T-helper 1 cell (primary cell): ENCODE results near the gene NDUFV2.
A peak's percentile ranks its signal among the peaks of the same experiment; 100 is the strongest.

Experiments used
- DNase-seq, 5 donors: peaks; one replicate each; pipeline ENCODE4 v3.0.0-alpha.2; 2012 to 2020

The NDUFV2 gene

GRCh38 chr18:9120796-9121195 lies 18.3 kb downstream of the NDUFV2 start:
- DNase-seq, result no peak

- DNase-seq, result no peak
These were observed 21.0 kb downstream of the NDUFV2 start for GRCh38 chr18:9123520-9123919.

- DNase-seq, result no peak
These were observed 22.3 kb downstream of the NDUFV2 start for GRCh38 chr18:9124824-9125223.

GRCh38 chr18:9126337-9126736 lies 23.8 kb downstream of the NDUFV2 start:
- DNase-seq, result no peak

GRCh38 chr18:9130195-9130594 lies 27.7 kb downstream of the NDUFV2 start:
- DNase-seq, result no peak

- DNase-seq, result no peak
These were observed 28.3 kb downstream of the NDUFV2 start for GRCh38 chr18:9130806-9131205.

- DNase-seq, result no peak
These were observed 30.1 kb downstream of the NDUFV2 start for GRCh38 chr18:9132628-9133027.

- no peak for DNase-seq
These were observed 30.7 kb downstream of the NDUFV2 start for GRCh38 chr18:9133225-9133624.

GRCh38 chr18:9135081-9135911 lies 32.8 kb downstream of the NDUFV2 start:
- no peak for DNase-seq

- peak in 1 of 5 donors; percentile 51 for DNase-seq
These were observed 33.4 kb downstream of the NDUFV2 start for GRCh38 chr18:9135912-9136314.

- DNase-seq, result peak; percentile 94 to 99 (median 98)
These were observed 34.0 kb downstream of the NDUFV2 start, which contains the start of gene ANKRD12 for GRCh38 chr18:9136315-9137155. TSS of gene ANKRD12 (plus strand) at chr18:9136781. CDS start at chr18:9182433, 45,652 bp downstream.

- peak; percentile 55 to 79 (median 67) for DNase-seq
These were observed 34.9 kb downstream of the NDUFV2 start for GRCh38 chr18:9137168-9138066.

- DNase-seq, result no peak
These were observed 37.0 kb downstream of the NDUFV2 start for GRCh38 chr18:9139400-9140039.

GRCh38 chr18:9140381-9140780 lies 37.9 kb downstream of the NDUFV2 start:
- no peak for DNase-seq

GRCh38 chr18:9140984-9141383 lies 38.5 kb downstream of the NDUFV2 start:
- DNase-seq, result no peak

- no peak for DNase-seq
These were observed 43.7 kb downstream of the NDUFV2 start for GRCh38 chr18:9146224-9146623.

- peak in 2 of 5 donors; percentile 35 to 68 for DNase-seq
These were observed 45.1 kb downstream of the NDUFV2 start for GRCh38 chr18:9147440-9148202.

GRCh38 chr18:9148203-9148552 lies 45.7 kb downstream of the NDUFV2 start:
- DNase-seq, result no peak

- DNase-seq, result no peak
These were observed 47.6 kb downstream of the NDUFV2 start for GRCh38 chr18:9150121-9150520.

GRCh38 chr18:9153256-9153655 lies 50.8 kb downstream of the NDUFV2 start:
- no peak for DNase-seq

- DNase-seq, result no peak
These were observed 54.2 kb downstream of the NDUFV2 start for GRCh38 chr18:9156604-9157249.
